ENCODE data around the gene CACNA2D4.

- no peak for TF ChIP-seq CTCF (IDR thresholded peaks at IDR 0.05)
- TF ChIP-seq POLR2A (IDR thresholded peaks at IDR 0.05; ENCODE audit: low read depth), result no peak
These were observed 76.8 kb downstream of the CACNA2D4 start for GRCh38 chr12:1841586-1842182.

All from esophagus muscularis mucosa (tissue), 3 donors.